Mesendoderm (in vitro differentiated cells): ENCODE data around the gene FAIM2.

ENCODE experiments used
- DNase-seq: peaks from one replicate; pipeline ENCODE4 v3.0.0; 2013
- H2AK5ac ChIP-seq: 2 replicates; pipeline ENCODE4 v1.6.1; 2013; ENCODE audit warnings: low read length, inconsistent platforms
- H2BK120ac ChIP-seq: 2 replicates; pipeline ENCODE4 v1.6.1; 2013; ENCODE audit warnings: low read depth, mild to moderate bottlenecking, low read length, moderate library complexity, mixed read lengths
- H2BK15ac ChIP-seq: replicated peaks from 2 replicates; pipeline ENCODE4 v1.6.1; 2013; ENCODE audit warnings: low read depth, mild to moderate bottlenecking, moderate library complexity
- H2BK5ac ChIP-seq: 2 replicates; pipeline ENCODE4 v1.6.1; 2013; ENCODE audit warnings: low read length, inconsistent platforms
- H3K18ac ChIP-seq: 2 replicates; pipeline ENCODE4 v1.6.1; 2013; ENCODE audit warnings: mild to moderate bottlenecking, low read length, mixed read lengths
- H3K23ac ChIP-seq: one replicate; pipeline ENCODE4 v1.6.1; 2013; ENCODE audit warnings: low read length
- H3K27ac ChIP-seq: 2 replicates; pipeline ENCODE4 v1.5.1; 2013; ENCODE audit warnings: low read depth, mild to moderate bottlenecking, inconsistent platforms, low read length, moderate library complexity
- H3K27me3 ChIP-seq: 2 replicates; pipeline ENCODE4 v1.6.1; 2013; ENCODE audit warnings: low read length, control low read depth, mild to moderate bottlenecking, inconsistent platforms; ENCODE audit not compliant: insufficient read depth, poor library complexity
- H3K36me3 ChIP-seq: 2 replicates; pipeline ENCODE4 v1.6.1; 2013; ENCODE audit warnings: low read length, inconsistent platforms; ENCODE audit not compliant: control insufficient read depth, insufficient read depth
- H3K4ac ChIP-seq: one replicate; pipeline ENCODE4 v1.6.1; 2013; ENCODE audit warnings: low read depth, mild to moderate bottlenecking, low read length, moderate library complexity
- H3K4me1 ChIP-seq: 2 replicates; pipeline ENCODE4 v1.6.1; 2013; ENCODE audit warnings: low read depth, low read length, inconsistent platforms; ENCODE audit not compliant: control insufficient read depth
- H3K4me2 ChIP-seq: 2 replicates; pipeline ENCODE4 v1.6.1; 2013; ENCODE audit warnings: low read length
- H3K4me3 ChIP-seq: 2 replicates; pipeline ENCODE4 v1.5.1; 2013; ENCODE audit warnings: mild to moderate bottlenecking, low read length
- H3K56ac ChIP-seq: one replicate; pipeline ENCODE4 v1.6.1; 2013; ENCODE audit warnings: low read length
- H3K79me1 ChIP-seq: 2 replicates; pipeline ENCODE4 v1.6.1; 2013; ENCODE audit warnings: low read length, inconsistent platforms
- H3K79me2 ChIP-seq: 2 replicates; pipeline ENCODE4 v1.6.1; 2013; ENCODE audit warnings: mild to moderate bottlenecking, low read length; ENCODE audit not compliant: control insufficient read depth, insufficient read depth
- H3K9ac ChIP-seq: 2 replicates; pipeline ENCODE4 v1.6.1; 2013; ENCODE audit warnings: low read length, inconsistent platforms
- H4K5ac ChIP-seq: one replicate; pipeline ENCODE4 v1.6.1; 2013; ENCODE audit warnings: low read length
- H4K8ac ChIP-seq: one replicate; pipeline ENCODE4 v1.6.1; 2013; ENCODE audit warnings: low read depth, mild to moderate bottlenecking, control low read depth, low read length, moderate library complexity
- WGBS: extraction: QIAGEN DNeasy Blood & Tissue Kit; methylation state at CpG from one replicate; pipeline ENCODE4 v1.1.7; 2013; ENCODE audit warnings: low lambda C conversion rate, missing lambda C conversion rate; ENCODE audit not compliant: insufficient coverage; ENCODE audit errors: extremely low coverage; 5-methylcytosine and 5-hydroxymethylcytosine counted together

The FAIM2 gene

DNA sequence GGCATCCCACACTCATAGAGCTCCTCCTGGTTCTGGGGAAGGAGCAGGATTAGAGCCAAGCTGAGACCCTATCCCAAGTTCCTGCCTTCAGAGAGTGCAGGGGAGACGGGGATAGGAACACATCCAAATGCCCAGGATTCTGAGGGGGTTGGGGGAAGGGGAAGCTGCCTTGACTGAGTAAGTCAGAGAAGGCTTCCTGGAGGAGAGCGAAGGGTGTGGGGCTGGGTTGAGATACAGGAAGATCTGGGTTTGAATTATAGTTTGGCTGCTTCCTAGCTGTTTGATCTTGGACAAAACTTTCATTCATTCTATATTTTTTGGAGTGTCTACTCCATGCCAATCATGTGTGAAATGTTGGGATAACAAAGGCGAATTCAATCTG lies 38.8 kb upstream of the FAIM2 start:
- no peak overlapping the region for H3K4me3 ChIP-seq
- no peak overlapping the region for H3K23ac ChIP-seq
- no peak for DNase-seq
- H3K9ac ChIP-seq, result no peak overlapping the region
- H2BK15ac ChIP-seq, result no peak overlapping the region
- no peaks in the 10 kb centered on the region for H3K4me1 ChIP-seq
- no peak overlapping the region for H2BK5ac ChIP-seq
- H4K5ac ChIP-seq, result no peak overlapping the region
- H3K56ac ChIP-seq, result no peak overlapping the region
- H3K18ac ChIP-seq, result no peak overlapping the region
- H3K79me2 ChIP-seq, result no peaks in the 10 kb centered on the region
- WGBS, result no CpG with 5 or more reads among the region's 3 CpGs
- H3K79me1 ChIP-seq, result no peaks in the 10 kb centered on the region
- H3K4me2 ChIP-seq, result no peak overlapping the region
- no peaks in the 10 kb centered on the region for H3K27me3 ChIP-seq
- H3K4ac ChIP-seq, result no peak overlapping the region
- H3K27ac ChIP-seq, result no peak overlapping the region
- H2BK120ac ChIP-seq, result no peak overlapping the region
- no peak overlapping the region for H4K8ac ChIP-seq
- no peaks in the 10 kb centered on the region for H3K36me3 ChIP-seq
- H2AK5ac ChIP-seq, result no peak overlapping the region

DNA sequence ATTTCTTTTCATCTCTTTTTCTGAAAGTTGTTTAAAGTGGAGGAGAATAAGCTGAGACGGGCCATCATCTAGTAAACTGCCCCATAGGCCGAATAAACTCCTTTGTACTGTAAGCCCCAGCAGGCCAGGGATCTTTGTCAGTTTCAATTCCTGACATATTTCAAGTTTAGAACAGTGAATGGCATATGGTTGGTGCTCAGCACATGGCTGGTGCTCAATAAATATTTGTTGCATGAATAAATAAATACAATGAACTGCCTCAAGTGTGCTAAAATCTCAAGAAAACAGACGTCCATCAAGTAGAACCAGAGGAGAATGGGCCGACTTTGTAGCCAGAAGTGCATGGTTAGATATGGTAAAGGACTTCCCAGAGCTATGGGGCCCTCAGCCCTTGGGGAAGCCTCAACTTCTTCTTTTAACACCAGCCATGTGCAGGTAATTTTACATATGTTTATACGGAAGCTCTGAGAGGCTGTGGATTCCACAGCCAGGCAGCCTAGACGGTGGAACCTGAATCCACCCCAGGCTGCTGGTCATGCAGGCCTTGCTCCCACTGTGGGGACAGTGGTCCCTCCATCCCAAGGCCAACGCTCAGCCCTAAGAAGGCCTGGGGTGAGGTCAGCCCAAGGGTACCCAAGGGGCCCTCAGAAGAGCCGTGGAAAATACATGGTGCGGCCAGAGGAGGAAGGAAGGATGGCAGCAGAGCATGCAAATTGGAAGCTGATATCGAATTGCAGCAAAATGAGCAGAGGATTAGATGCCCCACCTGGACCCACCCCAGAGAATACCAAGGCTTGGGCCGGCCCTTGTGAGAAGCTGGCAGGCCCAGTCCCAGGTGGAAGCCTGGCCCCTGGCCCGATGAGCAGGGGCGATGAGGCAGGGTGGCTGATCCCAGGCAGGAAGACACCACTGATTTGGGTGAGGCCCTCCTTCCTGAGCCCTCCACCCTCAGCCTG lies 38.1 kb upstream of the FAIM2 start:
- Histone ChIP-seq H3K18ac (no peak overlapping the region), H3K79me1 (no peaks in the 10 kb centered on the region), H3K4ac (no peak overlapping the region), H3K9ac (no peak overlapping the region), H2AK5ac (no peak overlapping the region), H3K36me3 (no peaks in the 10 kb centered on the region), H3K56ac (no peak overlapping the region), H2BK15ac (no peak overlapping the region), H2BK120ac (no peak overlapping the region), H3K4me1 (no peaks in the 10 kb centered on the region), H4K8ac (no peak overlapping the region), H3K4me3 (no peak overlapping the region), H3K27me3 (no peaks in the 10 kb centered on the region), H2BK5ac (no peak overlapping the region), H3K79me2 (no peaks in the 10 kb centered on the region), H3K27ac (no peak overlapping the region), H3K4me2 (no peak overlapping the region), H3K23ac (no peak overlapping the region), H4K5ac (no peak overlapping the region)
- no peak for DNase-seq
- WGBS, result no CpG with 5 or more reads among the region's 13 CpGs

DNA sequence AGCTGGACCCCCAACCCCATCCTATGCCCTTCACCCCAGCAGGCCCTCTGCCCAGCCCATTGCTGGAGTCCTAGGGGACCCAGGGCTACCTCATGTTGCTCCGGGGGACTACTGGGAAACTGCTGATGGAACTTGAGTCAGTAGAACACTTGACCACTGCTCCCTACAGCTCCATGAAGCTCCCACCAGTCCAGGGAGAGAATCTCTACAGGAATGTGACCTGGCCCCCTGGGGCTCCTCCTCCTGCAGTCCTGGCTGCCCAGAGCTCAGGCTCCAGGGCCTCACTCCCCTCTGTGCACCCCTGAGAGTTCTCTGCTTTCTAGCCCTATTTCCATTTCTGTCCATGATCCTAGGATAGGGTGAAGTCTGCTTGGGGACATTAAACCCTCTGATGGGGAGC lies 36.0 kb upstream of the FAIM2 start:
- no peak overlapping the region for H2AK5ac ChIP-seq
- H4K5ac ChIP-seq, result no peak overlapping the region
- no peak overlapping the region for H4K8ac ChIP-seq
- no peak overlapping the region for H2BK120ac ChIP-seq
- no peak overlapping the region for H2BK5ac ChIP-seq
- no peak overlapping the region for H3K27ac ChIP-seq
- WGBS, result no CpG with 5 or more reads among the region's 1 CpG
- H3K56ac ChIP-seq, result no peak overlapping the region
- no peak for DNase-seq
- no peaks in the 10 kb centered on the region for H3K79me1 ChIP-seq
- H3K4me2 ChIP-seq, result no peak overlapping the region
- no peak overlapping the region for H3K23ac ChIP-seq
- H3K4me3 ChIP-seq, result no peak overlapping the region
- H3K4ac ChIP-seq, result no peak overlapping the region
- H3K18ac ChIP-seq, result no peak overlapping the region
- no peaks in the 10 kb centered on the region for H3K36me3 ChIP-seq
- no peak overlapping the region for H3K9ac ChIP-seq
- no peaks in the 10 kb centered on the region for H3K4me1 ChIP-seq
- H3K27me3 ChIP-seq, result no peaks in the 10 kb centered on the region
- no peak overlapping the region for H2BK15ac ChIP-seq
- H3K79me2 ChIP-seq, result no peaks in the 10 kb centered on the region

DNA sequence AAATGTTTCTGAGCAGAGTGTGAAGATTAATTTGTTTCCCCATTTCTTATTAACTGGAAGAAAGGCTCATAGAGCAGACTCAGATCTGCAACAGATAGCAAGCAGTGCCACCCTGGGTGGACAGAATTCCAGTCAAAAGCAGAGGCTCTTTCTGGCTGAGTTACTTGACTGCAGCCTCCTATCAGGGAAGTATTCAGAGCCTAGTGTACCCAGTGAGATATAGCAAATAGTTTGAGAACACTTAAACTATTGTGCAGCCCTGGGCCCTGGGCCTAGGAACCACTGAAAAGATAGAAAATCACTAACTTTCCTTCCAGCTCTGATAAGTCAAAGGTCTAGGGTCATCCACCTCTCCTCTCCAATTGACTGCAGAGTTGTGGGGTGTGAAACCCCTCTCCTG lies 35.6 kb upstream of the FAIM2 start:
- H3K36me3 ChIP-seq, result no peaks in the 10 kb centered on the region
- no peak for DNase-seq
- no peak overlapping the region for H3K56ac ChIP-seq
- H3K4me1 ChIP-seq, result no peaks in the 10 kb centered on the region
- no peak overlapping the region for H2AK5ac ChIP-seq
- no peak overlapping the region for H3K4me2 ChIP-seq
- no peak overlapping the region for H3K23ac ChIP-seq
- H3K27ac ChIP-seq, result no peak overlapping the region
- no peak overlapping the region for H2BK5ac ChIP-seq
- no peaks in the 10 kb centered on the region for H3K27me3 ChIP-seq
- no peak overlapping the region for H3K9ac ChIP-seq
- no peak overlapping the region for H2BK15ac ChIP-seq
- no peaks in the 10 kb centered on the region for H3K79me1 ChIP-seq
- no peak overlapping the region for H2BK120ac ChIP-seq
- H3K79me2 ChIP-seq, result no peaks in the 10 kb centered on the region
- no peak overlapping the region for H3K4ac ChIP-seq
- H3K18ac ChIP-seq, result no peak overlapping the region
- no peak overlapping the region for H4K5ac ChIP-seq
- H3K4me3 ChIP-seq, result no peak overlapping the region
- H4K8ac ChIP-seq, result no peak overlapping the region

DNA sequence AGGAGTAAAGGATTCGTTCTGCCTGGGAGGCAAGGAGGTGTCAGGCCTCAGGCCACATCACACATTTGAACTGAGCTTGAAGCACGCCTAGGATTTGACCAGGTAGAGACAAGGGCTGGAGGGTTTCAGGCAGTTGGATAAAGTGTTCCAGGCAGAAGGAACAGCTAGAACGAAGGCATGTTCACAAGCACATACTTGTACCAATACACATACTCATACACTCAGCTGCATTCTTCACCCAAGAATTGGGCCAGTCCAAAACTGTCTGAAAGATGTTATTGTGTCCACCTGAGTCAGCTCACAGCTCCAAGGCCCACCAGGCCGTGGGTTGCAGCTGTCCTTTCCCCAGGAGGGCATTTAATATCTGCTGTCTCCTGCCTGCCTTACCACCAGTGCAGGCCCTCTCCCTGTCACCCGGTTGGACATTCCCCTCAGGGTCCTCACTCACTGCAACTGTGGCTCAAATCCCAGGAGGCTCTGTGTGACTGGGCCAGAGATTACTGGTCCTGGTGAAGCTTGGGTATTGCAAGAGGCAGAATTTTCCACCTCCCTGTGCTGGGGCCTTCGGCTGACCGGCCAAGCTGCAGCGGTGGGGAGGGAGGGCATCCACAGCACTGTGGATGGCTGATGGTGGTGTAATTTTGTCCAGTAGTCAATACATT lies 34.1 kb upstream of the FAIM2 start:
- Histone ChIP-seq H3K4me2 (no peak overlapping the region), H4K8ac (no peak overlapping the region), H3K4me1 (no peaks in the 10 kb centered on the region), H3K9ac (no peak overlapping the region), H2AK5ac (no peak overlapping the region), H4K5ac (no peak overlapping the region), H2BK15ac (no peak overlapping the region), H3K18ac (no peak overlapping the region), H3K4me3 (no peak overlapping the region), H3K79me1 (no peaks in the 10 kb centered on the region), H3K4ac (no peak overlapping the region), H3K36me3 (no peaks in the 10 kb centered on the region), H3K79me2 (no peaks in the 10 kb centered on the region), H3K27ac (no peak overlapping the region), H3K23ac (no peak overlapping the region), H2BK5ac (no peak overlapping the region), H2BK120ac (no peak overlapping the region), H3K27me3 (no peaks in the 10 kb centered on the region), H3K56ac (no peak overlapping the region)
- WGBS, result no CpG with 5 or more reads among the region's 8 CpGs
- no peak for DNase-seq
